ENCODE measurements around the gene TPK1.

Gene TPK1

GRCh38 chr7:144853542-144853941, 17.7 kb upstream of the TPK1 start:
- Histone ChIP-seq H3K9ac (ENCODE audit: low read depth, low read length) (no peak overlapping the region), H3K36me3 (ENCODE audit: control insufficient read depth, insufficient read depth, low read length) (no peaks in the 10 kb centered on the region), H3K4me3 (ENCODE audit: low read depth, low read length) (no peak overlapping the region), H3K27me3 (ENCODE audit: control insufficient read depth, insufficient read depth, low read length) (no peaks in the 10 kb centered on the region), H3K4me1 (ENCODE audit: control insufficient read depth, insufficient read depth, low read length) (peaks cover 6% of the 10 kb centered on the region), H3K9me3 (ENCODE audit: control insufficient read depth, insufficient read depth, low read length) (no peaks in the 10 kb centered on the region)

- Histone ChIP-seq H3K4me1 (ENCODE audit: control insufficient read depth, insufficient read depth, low read length) (no peaks in the 10 kb centered on the region), H3K9me3 (ENCODE audit: control insufficient read depth, insufficient read depth, low read length) (no peaks in the 10 kb centered on the region), H3K36me3 (ENCODE audit: control insufficient read depth, insufficient read depth, low read length) (no peaks in the 10 kb centered on the region), H3K9ac (ENCODE audit: low read depth, low read length) (no peak overlapping the region), H3K4me3 (ENCODE audit: low read depth, low read length) (no peak overlapping the region), H3K27me3 (ENCODE audit: control insufficient read depth, insufficient read depth, low read length) (no peaks in the 10 kb centered on the region)
Observed at GRCh38 chr7:144848078-144848477, 12.2 kb upstream of the TPK1 start.

- Histone ChIP-seq H3K4me3 (ENCODE audit: low read depth, low read length) (no peak overlapping the region), H3K9ac (ENCODE audit: low read depth, low read length) (no peak overlapping the region), H3K9me3 (ENCODE audit: control insufficient read depth, insufficient read depth, low read length) (no peaks in the 10 kb centered on the region), H3K27me3 (ENCODE audit: control insufficient read depth, insufficient read depth, low read length) (no peaks in the 10 kb centered on the region), H3K4me1 (ENCODE audit: control insufficient read depth, insufficient read depth, low read length) (no peaks in the 10 kb centered on the region), H3K36me3 (ENCODE audit: control insufficient read depth, insufficient read depth, low read length) (no peaks in the 10 kb centered on the region)
Observed at GRCh38 chr7:144842377-144842851, 6.6 kb upstream of the TPK1 start.

GRCh38 chr7:144836545-144836842, 641 bp upstream of the TPK1 start:
- H3K9ac ChIP-seq (ENCODE audit: low read depth, low read length) = no peak overlapping the region

GRCh38 chr7:144835155-144835611, 670 bp downstream of the TPK1 start:
- Histone ChIP-seq H3K36me3 (ENCODE audit: control insufficient read depth, insufficient read depth, low read length) (no peaks in the 10 kb centered on the region), H3K9ac (ENCODE audit: low read depth, low read length) (peak overlapping the region; percentile 27), H3K4me3 (ENCODE audit: low read depth, low read length) (peak overlapping the region; percentile 83), H3K27me3 (ENCODE audit: control insufficient read depth, insufficient read depth, low read length) (peaks cover 5% of the 10 kb centered on the region), H3K4me1 (ENCODE audit: control insufficient read depth, insufficient read depth, low read length) (no peaks in the 10 kb centered on the region), H3K9me3 (ENCODE audit: control insufficient read depth, insufficient read depth, low read length) (no peaks in the 10 kb centered on the region)

More at GRCh38 chr7:144836545-144836842, 641 bp upstream of the TPK1 start:
- Histone ChIP-seq H3K27me3 (ENCODE audit: control insufficient read depth, insufficient read depth, low read length) (peaks cover 5% of the 10 kb centered on the region), H3K36me3 (ENCODE audit: control insufficient read depth, insufficient read depth, low read length) (no peaks in the 10 kb centered on the region), H3K4me1 (ENCODE audit: control insufficient read depth, insufficient read depth, low read length) (no peaks in the 10 kb centered on the region), H3K9me3 (ENCODE audit: control insufficient read depth, insufficient read depth, low read length) (no peaks in the 10 kb centered on the region), H3K4me3 (ENCODE audit: low read depth, low read length) (peak overlapping the region; percentile 83)

- H3K27me3 ChIP-seq (ENCODE audit: control insufficient read depth, insufficient read depth, low read length) = peaks cover 5% of the 10 kb centered on the region
- H3K4me3 ChIP-seq (ENCODE audit: low read depth, low read length) = peak overlapping the region; percentile 83
- no peaks in the 10 kb centered on the region for H3K9me3 ChIP-seq (ENCODE audit: control insufficient read depth, insufficient read depth, low read length)
- no peak overlapping the region for H3K9ac ChIP-seq (ENCODE audit: low read depth, low read length)
- no peaks in the 10 kb centered on the region for H3K36me3 ChIP-seq (ENCODE audit: control insufficient read depth, insufficient read depth, low read length)
- no peaks in the 10 kb centered on the region for H3K4me1 ChIP-seq (ENCODE audit: control insufficient read depth, insufficient read depth, low read length)
Observed at GRCh38 chr7:144834641-144835144, 1.2 kb downstream of the TPK1 start.

DNA sequence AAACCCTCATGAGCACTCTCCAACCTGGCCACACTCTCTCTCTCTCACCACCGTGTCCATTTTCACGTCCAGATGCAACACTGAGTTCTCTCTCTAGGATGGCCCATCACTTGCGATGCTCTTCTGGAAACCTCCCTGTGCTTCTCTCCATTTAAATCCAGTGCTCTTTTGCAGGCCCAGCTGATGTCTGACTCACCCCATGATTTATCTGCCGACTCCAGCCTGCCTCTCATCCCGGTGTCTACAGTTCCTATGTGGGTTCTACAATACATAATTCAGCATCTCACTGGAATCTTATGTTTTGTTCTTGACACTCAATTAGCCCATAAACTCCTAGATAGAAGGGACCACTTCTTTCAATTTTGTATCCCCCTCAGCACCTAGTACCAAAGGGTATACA, 5.0 kb downstream of the TPK1 start:
- Histone ChIP-seq H3K4me1 (ENCODE audit: control insufficient read depth, insufficient read depth, low read length) (no peaks in the 10 kb centered on the region), H3K4me3 (ENCODE audit: low read depth, low read length) (no peak overlapping the region), H3K36me3 (ENCODE audit: control insufficient read depth, insufficient read depth, low read length) (no peaks in the 10 kb centered on the region), H3K27me3 (ENCODE audit: control insufficient read depth, insufficient read depth, low read length) (peaks cover 5% of the 10 kb centered on the region), H3K9me3 (ENCODE audit: control insufficient read depth, insufficient read depth, low read length) (no peaks in the 10 kb centered on the region), H3K9ac (ENCODE audit: low read depth, low read length) (no peak overlapping the region)

DNA sequence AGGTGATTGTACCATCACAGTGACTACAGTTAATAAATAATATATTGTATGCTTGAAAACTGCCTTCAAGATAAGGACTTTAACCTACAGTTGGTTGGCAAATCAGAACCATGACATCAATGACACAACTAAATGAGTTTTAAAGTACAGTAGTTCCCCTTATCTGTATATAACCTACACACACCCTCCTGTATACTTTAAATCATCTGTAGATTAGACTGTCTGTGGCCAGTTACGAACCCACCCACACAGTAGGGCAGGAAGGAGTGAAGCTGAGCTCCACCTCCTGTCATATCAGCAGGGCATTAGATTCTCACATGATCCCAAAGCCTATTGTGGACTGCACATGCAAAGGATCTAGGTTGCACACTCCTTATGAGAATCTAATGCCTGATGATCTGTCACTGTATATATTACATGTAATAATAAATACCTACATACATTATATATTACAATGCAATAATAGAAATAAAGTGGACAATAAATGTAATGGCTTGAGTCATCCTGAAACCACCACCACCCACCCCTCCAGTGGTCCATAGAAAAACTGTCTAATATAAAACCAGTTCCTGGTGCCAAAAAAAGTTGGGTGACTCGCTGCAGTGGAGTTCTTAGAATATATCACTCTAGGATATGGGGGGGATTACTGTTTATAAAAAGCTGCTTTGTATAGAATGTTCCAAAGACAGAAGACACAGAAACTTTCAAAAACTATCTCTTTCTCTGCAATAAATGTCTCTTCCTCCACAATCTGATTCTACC, 5.6 kb downstream of the TPK1 start:
- Histone ChIP-seq H3K9ac (ENCODE audit: low read depth, low read length) (no peak overlapping the region), H3K27me3 (ENCODE audit: control insufficient read depth, insufficient read depth, low read length) (peaks cover 5% of the 10 kb centered on the region), H3K9me3 (ENCODE audit: control insufficient read depth, insufficient read depth, low read length) (no peaks in the 10 kb centered on the region), H3K4me1 (ENCODE audit: control insufficient read depth, insufficient read depth, low read length) (no peaks in the 10 kb centered on the region), H3K36me3 (ENCODE audit: control insufficient read depth, insufficient read depth, low read length) (no peaks in the 10 kb centered on the region), H3K4me3 (ENCODE audit: low read depth, low read length) (no peak overlapping the region)

DNA sequence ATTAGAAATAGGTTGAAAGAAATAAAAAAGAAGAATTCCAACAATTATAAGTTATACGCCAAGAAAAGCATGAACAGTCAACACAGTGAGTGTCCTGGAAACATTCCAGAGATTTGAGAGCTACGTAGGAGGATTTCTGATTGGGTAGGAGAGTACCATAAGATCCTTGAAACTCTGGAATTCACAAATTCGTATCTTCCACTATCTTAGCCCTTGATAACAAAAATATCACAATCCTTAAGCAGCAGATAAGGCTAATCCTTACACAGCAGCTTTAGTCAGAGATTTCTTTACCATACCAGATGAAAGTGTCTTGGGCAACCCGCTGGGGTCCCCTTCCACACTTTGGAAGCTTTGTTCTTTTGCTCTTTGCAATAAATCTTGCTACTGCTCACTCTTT, 8.2 kb downstream of the TPK1 start:
- no peaks in the 10 kb centered on the region for H3K9me3 ChIP-seq (ENCODE audit: control insufficient read depth, insufficient read depth, low read length)
- H3K4me1 ChIP-seq (ENCODE audit: control insufficient read depth, insufficient read depth, low read length) = no peaks in the 10 kb centered on the region
- H3K36me3 ChIP-seq (ENCODE audit: control insufficient read depth, insufficient read depth, low read length) = no peaks in the 10 kb centered on the region
- H3K27me3 ChIP-seq (ENCODE audit: control insufficient read depth, insufficient read depth, low read length) = no peaks in the 10 kb centered on the region
- H3K9ac ChIP-seq (ENCODE audit: low read depth, low read length) = no peak overlapping the region
- H3K4me3 ChIP-seq (ENCODE audit: low read depth, low read length) = no peak overlapping the region

DNA sequence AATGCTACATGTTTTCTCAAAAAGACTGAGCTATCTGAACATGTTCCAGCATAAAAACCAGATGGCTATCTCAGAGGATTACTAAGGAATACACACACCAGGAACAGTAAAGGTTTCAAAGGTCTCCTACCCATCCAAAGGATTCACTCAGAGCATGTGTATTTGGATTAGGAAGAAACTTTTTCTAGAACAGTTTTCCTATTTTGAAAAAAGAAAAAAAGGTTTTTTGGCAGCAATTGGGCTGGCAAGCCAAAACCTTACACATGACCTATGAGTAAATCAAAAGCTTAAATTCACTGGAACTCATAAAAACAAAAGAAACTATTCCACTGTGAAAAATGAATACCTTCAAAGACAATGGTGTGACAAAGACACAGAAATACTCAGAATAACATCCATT, 9.6 kb downstream of the TPK1 start:
- Histone ChIP-seq H3K27me3 (ENCODE audit: control insufficient read depth, insufficient read depth, low read length) (no peaks in the 10 kb centered on the region), H3K36me3 (ENCODE audit: control insufficient read depth, insufficient read depth, low read length) (no peaks in the 10 kb centered on the region), H3K4me1 (ENCODE audit: control insufficient read depth, insufficient read depth, low read length) (no peaks in the 10 kb centered on the region), H3K9ac (ENCODE audit: low read depth, low read length) (no peak overlapping the region), H3K9me3 (ENCODE audit: control insufficient read depth, insufficient read depth, low read length) (no peaks in the 10 kb centered on the region), H3K4me3 (ENCODE audit: low read depth, low read length) (no peak overlapping the region)

DNA sequence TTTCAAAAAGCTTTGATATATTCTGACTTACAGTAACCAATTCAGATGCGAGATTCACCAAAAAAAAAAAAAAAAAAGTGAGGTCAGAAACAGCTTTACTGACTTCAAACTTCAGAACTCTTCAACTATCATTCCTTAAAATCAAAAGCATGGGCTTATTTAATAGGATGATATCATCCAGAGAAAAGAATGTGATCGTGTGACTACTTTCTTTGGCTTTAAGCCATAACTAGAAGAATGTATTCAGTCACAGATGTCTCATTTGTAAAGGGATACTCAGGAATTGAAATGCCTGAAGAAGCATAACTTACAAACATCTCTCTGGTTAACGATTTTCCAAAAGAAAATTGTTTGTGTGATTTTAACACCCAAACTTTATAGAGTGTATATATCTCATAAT, 11.5 kb downstream of the TPK1 start:
- Histone ChIP-seq H3K36me3 (ENCODE audit: control insufficient read depth, insufficient read depth, low read length) (no peaks in the 10 kb centered on the region), H3K9me3 (ENCODE audit: control insufficient read depth, insufficient read depth, low read length) (no peaks in the 10 kb centered on the region), H3K27me3 (ENCODE audit: control insufficient read depth, insufficient read depth, low read length) (no peaks in the 10 kb centered on the region), H3K4me3 (ENCODE audit: low read depth, low read length) (no peak overlapping the region), H3K9ac (ENCODE audit: low read depth, low read length) (no peak overlapping the region), H3K4me1 (ENCODE audit: control insufficient read depth, insufficient read depth, low read length) (no peaks in the 10 kb centered on the region)

DNA sequence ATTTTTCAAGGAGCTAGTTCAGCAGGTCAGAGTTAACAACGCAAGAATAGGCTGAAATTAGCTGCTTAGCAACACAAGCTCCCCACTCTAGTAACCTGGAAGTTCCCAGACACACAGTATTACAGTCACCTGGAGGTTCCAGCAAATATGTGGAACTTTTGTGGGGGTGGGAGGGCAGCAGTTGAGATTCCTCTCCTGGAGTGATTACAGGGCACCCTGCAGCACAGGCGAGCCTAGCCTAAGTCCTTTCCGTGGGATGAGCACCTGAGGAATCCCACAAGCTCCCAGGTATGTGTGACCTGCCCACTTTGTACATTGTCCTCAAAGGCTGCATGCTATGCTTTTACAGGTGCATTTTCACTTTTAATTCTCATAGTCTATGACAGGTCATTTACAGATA, 13.6 kb downstream of the TPK1 start:
- H3K9me3 ChIP-seq (ENCODE audit: control insufficient read depth, insufficient read depth, low read length) = no peaks in the 10 kb centered on the region
- H3K9ac ChIP-seq (ENCODE audit: low read depth, low read length) = no peak overlapping the region
- no peaks in the 10 kb centered on the region for H3K4me1 ChIP-seq (ENCODE audit: control insufficient read depth, insufficient read depth, low read length)

More for the DNA sequence above, 13.6 kb downstream of the TPK1 start:
- H3K36me3 ChIP-seq (ENCODE audit: control insufficient read depth, insufficient read depth, low read length) = no peaks in the 10 kb centered on the region
- H3K27me3 ChIP-seq (ENCODE audit: control insufficient read depth, insufficient read depth, low read length) = no peaks in the 10 kb centered on the region
- no peak overlapping the region for H3K4me3 ChIP-seq (ENCODE audit: low read depth, low read length)

Measured in iPS-15b (cell line).